GM21786 (cell line): Measurements from ENCODE around the gene SPATA33.
"Not testable (repeated sequence)": the region's sequence is repeated elsewhere in the genome, so short reads cannot be mapped to it uniquely, and the experiment has no call there.

ENCODE experiments used
- ATAC-seq: cut with Tn5 transposase; IDR thresholded peaks from one replicate; pipeline ENCODE4 v1.9.1; 2021; ENCODE audit not compliant: unreplicated experiment

Gene SPATA33

DNA sequence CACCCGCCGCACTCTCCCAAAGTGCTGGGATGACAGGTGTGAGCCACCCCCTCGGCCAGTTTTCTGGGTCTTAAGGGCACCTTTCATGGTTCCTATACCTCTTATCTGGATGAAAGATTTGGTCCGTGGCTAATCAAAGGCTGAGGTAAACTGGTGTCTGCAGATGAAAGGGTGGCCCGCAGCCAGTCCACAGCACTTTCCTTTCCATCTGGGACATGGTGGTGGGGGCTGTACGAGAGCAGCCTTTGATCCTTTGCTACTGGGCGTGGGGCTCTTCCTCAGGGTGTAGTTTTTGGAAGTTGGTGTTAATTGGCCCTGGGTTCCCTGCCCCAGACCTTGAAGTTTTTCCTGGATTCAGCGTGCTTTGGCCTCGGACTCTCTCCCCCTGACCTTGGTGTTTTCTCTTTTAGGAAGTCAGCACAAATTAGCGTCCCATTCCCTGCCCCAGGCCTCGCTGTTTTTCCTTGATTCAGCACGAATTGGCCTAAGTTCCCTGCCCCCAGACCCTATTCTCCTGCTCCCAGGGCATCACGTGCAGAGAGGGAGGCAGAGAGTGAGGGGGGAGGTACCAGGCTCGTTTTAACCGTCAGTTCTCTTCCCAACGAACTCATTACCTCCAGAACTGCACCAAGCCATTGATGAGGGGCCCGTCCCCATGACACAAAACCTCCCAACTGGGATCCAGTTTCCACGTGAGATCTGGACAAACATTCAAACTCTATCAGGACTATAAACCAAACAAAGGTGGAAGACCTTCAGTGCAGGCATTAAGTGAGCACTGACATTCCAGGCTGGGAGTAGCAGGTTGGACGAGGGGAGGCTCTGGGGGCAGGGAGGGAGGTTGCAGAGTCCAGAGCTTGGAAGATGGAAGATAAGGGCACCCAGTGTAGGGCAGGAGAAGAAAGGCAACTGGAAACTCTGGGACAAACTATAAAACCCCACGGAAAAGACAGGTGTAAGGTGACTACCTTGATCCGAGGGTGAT lies 32.6 kb upstream of the SPATA33 start:
- no peak for ATAC-seq

DNA sequence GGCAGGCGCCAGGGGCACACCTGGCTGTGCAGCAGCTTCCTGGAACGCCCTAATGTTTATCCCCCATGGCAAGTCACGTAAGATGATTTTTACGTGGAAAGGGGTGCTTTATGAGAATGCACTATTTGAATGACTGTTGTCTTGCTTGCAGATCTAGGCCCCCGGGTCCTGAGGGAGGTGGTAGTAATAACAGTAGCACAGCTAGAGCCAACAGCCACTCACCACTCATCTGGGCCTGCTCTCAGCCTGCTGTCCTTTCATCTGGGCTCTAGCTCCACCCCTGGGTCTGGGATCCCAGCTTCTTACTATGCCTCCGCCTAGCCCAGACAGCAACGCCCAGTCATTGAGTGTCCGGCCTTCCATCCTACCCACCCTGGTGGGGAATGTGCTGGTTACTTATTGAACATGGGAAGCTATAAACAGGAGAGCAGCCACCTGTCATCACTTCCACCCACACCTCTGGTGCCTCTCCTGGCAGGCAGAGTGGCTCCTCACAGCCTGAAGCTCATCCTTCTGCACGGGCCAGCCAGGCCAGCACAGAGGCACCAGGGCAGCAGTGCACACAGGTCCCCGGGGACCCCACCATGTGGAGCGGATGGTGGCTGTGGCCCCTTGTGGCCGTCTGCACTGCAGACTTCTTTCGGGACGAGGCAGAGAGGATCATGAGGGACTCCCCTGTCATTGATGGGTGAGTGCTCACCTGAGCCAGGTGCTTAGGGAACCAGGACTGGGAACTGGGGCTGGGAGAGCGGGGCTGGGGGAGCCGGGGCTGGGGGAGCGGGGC lies 27.6 kb upstream of the SPATA33 start:
- ATAC-seq = no peak

DNA sequence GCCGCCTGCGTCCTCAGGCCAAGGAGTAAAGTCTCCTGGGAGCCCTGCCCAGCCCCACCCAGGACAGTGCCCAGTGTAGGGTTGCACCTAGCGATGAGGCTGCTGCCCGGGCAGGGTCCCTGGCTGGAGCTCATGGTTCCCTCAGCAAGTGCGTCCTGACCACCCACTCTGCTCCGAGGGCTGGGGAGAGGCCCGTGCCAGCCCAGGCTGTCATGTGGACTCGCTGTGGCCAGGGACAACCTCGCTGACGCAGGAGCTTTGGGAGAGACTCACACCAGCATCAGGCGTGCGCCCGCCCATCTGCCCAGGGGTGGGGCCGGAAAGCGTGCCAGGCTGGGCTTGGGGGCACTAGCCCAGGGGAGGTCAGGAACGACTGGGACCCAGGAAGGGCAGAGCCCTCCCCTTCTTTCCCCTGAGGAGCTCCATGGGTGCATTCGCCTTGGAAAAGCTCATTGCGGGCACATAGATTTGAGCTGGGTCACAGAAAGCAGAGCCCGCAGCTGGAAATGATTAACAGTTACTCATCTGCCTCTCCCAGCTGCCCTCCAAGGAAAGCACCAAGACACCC lies 24.5 kb upstream of the SPATA33 start:
- ATAC-seq = no peak

DNA sequence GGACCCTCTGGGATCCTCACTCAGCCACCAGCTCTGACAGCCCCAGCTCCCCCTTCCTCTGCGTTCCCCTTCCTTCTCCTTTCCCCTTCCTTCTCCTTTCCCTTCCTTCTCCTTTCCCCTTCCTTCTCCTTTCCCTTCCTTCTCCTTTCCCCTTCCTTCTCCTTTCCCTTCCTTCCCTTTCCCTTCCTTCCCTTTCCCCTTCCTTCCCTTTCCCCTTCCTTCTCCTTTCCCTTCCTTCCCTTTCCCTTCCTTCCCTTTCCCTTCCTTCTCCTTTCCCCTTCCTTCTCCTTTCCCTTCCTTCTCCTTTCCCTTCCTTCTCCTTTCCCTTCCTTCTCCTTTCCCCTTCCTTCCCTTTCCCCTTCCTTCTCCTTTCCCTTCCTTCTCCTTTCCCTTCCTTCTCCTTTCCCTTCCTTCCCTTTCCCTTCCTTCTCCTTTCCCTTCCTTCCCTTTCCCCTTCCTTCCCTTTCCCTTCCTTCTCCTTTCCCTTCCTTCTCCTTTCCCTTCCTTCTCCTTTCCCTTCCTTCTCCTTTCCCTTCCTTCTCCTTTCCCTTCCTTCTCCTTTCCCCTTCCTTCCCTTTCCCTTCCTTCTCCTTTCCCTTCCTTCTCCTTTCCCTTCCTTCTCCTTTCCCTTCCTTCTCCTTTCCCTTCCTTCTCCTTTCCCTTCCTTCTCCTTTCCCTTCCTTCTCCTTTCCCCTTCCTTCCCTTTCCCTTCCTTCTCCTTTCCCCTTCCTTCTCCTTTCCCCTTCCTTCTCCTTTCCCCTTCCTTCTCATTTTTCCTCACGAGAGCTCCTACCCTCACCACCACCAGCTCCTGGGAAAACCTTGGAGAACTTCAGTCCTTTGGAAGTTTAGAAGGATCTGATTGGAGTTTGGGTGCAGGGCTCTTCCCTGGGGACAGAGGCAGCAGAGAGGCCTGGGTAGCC lies 22.9 kb upstream of the SPATA33 start:
- not testable (repeated sequence) for ATAC-seq

DNA sequence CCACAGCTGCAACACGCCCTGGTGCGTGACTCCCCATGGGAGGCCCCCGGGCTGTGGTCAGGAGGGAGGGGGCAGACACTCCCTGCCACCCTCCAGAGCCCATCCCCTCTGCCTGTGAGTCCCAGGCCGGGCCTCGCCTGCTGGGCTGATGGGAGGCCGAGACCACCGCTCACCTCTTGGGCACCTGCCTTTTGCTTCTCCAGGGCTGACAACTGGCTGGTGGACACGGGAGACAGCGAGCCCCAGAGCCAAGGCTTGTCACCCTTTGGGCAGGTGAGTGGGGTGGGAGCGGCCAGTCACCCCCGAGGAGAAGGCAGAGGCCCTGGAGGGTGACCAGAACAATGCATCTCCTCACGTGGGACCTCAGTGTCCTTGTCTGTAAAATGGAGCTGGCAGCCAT lies 21.0 kb upstream of the SPATA33 start:
- no peak for ATAC-seq

DNA sequence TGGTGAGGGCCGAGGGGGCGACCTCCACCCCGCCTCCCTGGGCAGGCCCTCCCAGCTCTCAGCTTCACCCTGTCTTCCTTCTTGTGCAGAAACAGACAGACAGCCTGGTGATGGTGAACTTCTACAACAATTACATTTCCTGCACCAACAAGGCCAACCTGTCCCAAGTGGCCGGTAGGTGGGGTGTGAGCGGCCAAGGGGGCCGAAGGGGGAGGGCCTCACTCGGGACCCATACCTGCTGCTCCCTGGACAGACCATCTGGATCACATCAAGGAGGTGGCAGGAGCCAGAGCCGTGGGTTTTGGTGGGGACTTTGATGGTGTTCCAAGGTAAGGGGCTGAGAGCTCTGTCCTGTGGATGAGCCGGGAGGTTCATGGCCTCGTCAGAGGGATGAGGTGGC lies 20.3 kb upstream of the SPATA33 start:
- ATAC-seq = no peak

DNA sequence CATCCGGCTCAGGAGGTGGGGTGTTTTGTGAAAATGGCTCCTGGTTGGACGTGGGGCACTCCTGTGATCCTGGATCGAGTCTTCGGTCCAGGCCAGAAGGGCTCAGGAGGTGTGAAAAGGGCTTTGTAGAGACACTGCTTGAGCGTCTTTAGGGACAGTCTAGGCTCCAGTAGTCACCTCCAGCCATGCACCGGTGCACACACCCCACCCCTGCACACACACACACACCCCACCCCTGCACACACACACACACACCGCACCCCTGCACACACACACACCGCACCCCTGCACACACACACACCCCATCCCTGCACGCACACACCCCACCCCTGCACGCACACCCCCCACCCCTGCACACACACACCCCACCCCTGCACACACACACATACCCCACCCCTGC lies 19.2 kb upstream of the SPATA33 start:
- ATAC-seq = no peak

DNA sequence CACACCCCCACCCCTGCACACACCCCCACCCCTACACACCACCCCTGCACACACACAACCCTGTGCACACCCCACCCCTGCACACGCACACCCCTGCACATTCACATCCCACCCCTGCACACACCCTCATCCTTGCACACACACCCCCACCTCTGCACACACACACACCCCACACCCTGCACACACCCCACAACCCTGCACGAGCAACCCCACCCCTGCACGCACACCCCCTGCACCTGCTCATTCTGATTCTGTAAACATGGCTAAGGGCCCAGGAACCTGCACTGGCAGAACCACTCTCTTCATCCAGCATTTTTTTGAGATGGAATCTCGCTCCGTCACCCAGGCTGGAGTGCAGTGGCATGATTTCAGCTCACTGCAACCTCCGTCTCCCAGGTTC lies 18.3 kb upstream of the SPATA33 start:
- ATAC-seq = no peak

DNA sequence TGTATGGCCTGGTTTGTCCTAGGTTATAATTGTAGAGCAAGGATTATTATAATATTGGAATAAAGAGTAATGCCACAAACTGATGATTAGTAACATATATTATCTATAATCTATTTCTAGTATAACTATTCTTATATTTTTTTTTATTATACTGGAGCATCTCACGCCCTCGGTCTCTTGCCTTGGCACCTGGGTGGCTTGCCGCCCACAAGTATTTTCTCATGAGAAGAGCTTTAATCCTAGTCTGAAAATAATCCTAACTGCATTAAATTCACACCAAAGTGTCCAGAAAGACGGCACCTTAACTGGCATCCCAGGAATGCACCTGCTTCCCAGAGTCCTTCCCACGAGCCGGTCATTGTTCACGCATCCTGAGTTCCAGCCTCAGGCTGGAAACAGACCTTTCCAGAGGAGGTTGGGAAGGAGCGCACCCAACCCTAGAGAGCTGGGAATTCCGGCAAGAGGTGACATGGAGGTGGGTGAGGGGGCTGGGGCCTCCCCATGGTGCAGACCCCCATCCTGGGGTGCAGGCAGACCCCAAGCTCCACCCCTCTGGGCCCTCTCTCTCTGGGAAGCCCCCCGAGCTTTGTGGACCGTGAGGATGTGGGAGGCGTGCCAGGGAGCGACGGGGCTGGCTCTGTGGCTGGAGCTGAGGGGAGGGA lies 16.0 kb upstream of the SPATA33 start:
- no peak for ATAC-seq

DNA sequence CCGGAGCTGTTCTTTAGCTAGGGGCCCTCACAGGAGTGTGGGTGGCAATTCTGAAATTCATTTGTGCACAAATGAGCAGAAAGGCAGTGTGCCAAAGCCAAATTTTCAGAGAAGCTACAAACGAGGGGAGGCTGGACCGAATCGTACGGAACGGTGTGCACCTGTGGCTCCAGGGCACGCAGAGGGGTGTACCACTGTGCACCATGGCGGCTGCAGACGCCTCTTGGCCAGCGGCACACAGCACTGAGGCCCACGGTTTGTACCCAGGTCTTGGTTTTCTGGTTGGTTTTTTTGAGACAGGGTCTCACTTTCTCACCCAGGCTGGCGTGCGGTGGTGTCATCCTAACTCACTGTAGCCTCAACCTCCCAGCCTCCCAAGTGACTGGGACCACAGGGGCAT lies 15.1 kb upstream of the SPATA33 start:
- no peak for ATAC-seq

DNA sequence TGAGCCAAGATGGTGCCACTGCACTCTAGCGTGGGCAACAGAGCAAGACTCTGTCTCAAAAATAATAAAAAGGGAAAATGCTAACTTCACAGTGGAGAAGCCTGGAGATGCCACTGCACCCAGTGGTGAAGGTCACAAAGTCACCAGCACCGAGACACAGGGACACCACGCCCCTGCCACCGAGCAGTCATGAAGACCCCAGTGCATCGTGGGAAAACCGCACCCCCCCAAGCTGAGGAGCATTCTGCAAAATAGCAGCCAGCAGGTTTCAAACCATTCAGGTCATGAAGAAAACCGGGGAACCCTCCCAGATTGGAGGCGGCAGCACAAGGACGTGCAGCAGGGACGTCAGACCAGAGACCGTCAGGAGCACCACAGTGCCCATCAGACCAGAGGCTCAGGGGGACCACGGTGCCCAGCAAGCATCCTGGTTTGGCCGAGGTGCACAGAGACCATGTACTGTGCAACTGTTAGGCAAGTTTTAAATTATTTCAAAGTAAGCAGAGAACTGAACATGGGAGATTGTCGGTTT lies 13.8 kb upstream of the SPATA33 start:
- ATAC-seq = no peak

DNA sequence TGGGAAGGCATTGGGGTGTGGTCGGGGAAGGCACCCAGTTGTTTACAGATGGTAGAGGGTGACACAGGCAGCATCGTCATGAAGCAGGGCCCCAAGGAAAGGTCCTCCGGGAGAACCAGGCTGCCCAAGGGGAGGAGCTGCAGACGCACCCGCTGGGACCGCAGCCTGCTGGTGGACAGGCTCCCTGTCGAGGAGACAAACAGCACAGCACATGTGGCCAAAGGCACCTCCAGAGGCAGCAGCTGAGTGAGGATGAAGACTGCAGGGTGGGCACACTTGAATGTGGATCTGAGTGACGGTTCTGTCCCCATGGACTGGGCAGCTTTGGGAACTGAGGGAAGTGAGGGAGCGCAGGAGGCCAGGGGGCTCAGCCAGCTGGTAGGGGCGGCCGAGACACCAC lies 12.5 kb upstream of the SPATA33 start:
- ATAC-seq = no peak

DNA sequence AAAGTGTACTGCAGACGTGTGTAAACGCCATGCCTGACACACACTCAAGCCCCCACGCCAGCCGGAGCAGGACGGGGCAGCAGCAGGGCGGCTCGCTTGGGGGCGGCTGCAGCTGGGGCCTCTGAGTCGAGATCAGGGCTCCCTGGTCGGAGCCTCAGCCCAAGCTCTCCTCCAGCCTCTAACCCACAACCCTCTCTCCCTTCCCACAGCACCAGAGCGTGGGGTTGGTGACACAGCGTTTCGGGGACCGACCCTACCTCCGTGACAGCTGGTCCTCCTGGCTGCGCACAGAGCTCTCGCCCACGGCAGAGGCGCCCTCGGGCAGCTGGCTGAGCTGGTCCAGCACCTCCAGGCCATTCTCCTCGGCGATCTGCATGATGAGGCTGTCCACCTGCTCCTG lies 11.4 kb upstream of the SPATA33 start:
- no peak for ATAC-seq

DNA sequence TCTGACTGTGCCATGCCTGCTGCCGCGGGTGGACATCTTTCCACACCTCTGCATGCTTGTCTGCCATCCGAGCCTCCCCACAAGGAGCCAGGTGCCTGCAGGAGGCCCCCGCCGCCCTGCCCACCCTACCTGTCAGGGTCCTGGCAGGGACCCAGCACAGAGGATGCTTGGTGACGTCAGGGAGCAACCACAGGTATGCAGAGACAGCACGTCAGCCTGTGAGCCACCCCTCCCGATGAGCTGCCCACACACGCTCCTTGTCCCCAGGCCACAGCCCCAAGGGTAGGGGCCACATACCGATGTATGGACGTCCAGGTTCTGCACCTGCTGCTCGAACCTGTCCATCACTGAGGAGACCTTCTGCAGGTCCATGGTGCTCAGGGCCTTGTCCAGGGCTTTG lies 10.7 kb upstream of the SPATA33 start:
- ATAC-seq = no peak

DNA sequence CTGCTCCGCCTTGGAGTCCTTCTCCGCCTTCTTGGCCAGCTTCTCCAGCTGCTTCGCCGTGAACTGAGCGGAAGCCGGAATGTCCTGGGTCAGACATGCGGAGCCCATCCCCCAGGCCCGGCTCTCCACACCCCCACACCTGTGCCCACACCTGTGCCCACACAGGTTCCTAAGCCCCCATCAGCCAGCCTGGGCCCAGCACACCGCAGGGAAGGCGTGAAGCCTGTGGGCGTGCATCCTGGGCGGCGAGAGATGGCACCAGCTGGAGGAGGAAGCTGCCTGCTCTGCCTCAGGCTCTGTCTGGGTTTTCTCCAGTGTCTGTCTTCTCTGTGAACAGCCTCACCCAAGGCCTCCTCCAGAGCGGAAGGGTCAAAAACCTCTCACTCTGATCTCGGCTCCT lies 6.1 kb upstream of the SPATA33 start:
- no peak for ATAC-seq

DNA sequence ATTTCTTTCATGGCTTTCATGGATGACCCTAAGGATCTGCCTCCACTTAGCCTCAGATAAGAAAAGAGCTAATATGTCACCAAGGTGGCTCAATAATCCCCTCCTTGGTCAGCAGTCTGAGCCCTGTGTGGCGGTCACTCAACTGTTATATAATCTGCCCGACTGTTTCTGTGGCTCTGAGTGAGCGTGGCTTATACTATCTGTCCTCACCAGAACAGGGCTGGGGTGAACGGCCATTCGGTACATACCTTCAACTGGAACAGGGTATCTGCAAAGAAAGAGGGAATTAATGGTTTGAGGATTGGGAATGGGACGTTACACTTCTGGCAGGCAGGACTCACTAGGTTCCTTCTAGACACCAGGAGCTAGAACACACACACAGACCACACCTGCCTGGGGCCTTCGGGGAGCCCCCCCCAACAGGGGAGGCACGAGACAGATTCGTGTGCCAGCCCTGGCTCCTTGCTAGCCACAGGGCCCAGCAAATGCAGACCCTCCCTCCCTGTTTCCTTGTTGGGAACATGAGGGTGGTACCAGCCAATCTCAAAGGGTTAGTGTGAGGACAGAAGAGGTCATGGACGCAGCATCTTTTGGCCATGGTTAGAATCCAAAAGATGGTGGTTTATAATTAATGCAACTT lies 3.9 kb upstream of the SPATA33 start:
- no peak for ATAC-seq

DNA sequence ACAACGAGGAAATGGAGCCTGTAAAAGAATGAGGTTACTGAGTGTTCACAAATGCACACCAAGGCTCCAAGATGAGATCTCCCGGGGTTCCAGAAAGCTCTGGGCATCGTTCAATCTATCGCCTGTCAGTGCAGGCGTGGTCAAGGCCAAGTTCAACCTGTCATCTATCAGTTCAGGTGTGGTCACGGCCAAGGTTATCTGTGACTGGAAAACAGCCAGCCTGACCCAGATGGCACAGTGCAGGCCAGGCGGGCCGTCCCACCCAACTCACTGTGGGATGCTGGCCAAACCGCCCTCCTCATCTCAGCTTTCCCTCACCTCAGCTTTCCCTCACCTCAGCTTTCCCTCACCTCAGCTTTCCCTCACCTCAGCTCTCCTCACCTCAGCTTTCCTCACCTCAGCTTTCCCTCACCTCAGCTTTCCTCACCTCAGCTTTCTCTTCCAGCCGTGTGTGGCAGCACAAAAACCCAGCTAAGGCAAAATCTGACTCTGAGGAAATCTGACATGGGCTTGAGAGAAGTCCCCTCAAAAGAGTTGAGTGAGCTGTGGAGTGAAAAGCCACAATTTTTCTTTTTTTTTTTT lies 2.5 kb upstream of the SPATA33 start:
- ATAC-seq = no peak

DNA sequence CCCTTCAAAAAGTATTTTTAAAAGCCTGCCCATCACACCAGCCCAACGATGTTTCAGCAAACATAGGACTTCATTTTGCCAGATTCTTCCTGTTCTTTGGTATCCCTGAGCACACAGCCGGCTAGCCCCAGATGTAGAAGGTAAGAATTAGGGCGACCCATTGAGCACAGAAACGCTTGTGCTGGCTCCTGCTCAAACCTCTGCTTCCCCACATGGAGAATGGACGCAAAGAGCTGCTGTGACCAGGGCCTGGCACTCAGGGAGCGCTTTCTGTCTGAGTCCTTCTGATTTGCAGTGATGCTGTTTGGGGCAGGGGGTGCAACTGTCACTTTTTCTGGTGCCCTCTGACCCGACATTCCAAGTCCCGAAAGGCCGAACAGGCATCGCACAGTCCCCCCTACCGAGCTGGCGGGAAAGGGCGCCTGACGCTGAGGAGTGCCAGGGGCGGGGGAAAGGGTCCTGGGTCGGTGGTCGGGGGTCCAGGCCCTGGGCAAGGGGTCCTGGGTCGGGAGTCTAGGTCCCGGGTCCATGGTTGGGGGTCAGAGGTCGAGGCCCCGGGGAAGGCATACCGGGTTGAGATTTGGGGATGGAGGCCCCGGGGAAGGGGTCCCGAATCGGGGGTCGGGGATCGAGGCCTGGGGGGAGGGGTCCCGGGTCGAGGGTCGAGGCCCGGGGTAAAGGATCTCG lies 1.1 kb upstream of the SPATA33 start:
- ATAC-seq = no peak
